ENCODE data around the gene TMEM229A.

- TF ChIP-seq POLR2A (IDR thresholded peaks at IDR 0.05; ENCODE audit: extremely low read depth, insufficient read length) = no peak
- no peak for TF ChIP-seq CTCF (IDR thresholded peaks at IDR 0.05; ENCODE audit: low read depth, low read length)
- no peak for TF ChIP-seq MAX (IDR thresholded peaks at IDR 0.05; ENCODE audit: low read depth, low read length)
- no peak for TF ChIP-seq MYC (IDR thresholded peaks at IDR 0.05; ENCODE audit: low read depth, low read length)
Measured at GRCh38 chr7:124031919-124032318, 948 bp downstream of the TMEM229A start.

Measured in NB4 (cell line).